IPS DF 6.9 (cell line): ENCODE data around the gene CCSAP.

Experiments used
- DNase-seq: peaks from one replicate; pipeline ENCODE4 v3.0.0-alpha.2; 2013; ENCODE audit warnings: low read depth, low spot score
- H3K27ac ChIP-seq: one replicate; pipeline ENCODE4 v1.5.1; 2013; ENCODE audit warnings: low read length, control low read depth
- H3K27me3 ChIP-seq: 2 replicates; pipeline ENCODE4 v1.6.1; 2013; ENCODE audit warnings: mild to moderate bottlenecking, low read length; ENCODE audit not compliant: control insufficient read depth, insufficient read depth
- H3K36me3 ChIP-seq: 2 replicates; pipeline ENCODE4 v1.6.1; 2013; ENCODE audit warnings: low read length; ENCODE audit not compliant: control insufficient read depth, insufficient read depth
- H3K4me1 ChIP-seq: 2 replicates; pipeline ENCODE4 v1.6.1; 2013; ENCODE audit warnings: low read length; ENCODE audit not compliant: control insufficient read depth, insufficient read depth
- H3K4me3 ChIP-seq: 2 replicates; pipeline ENCODE4 v1.5.1; 2013; ENCODE audit warnings: mild to moderate bottlenecking, low read length
- H3K9me3 ChIP-seq: 2 replicates; pipeline ENCODE4 v1.6.1; 2013; ENCODE audit warnings: low read length, inconsistent platforms; ENCODE audit not compliant: control insufficient read depth, insufficient read depth
- WGBS: extraction: QIAGEN DNeasy Blood & Tissue Kit; methylation state at CpG from one replicate; pipeline ENCODE4 v1.1.7; 2013; ENCODE audit warnings: mixed read lengths, missing lambda C conversion rate; ENCODE audit not compliant: insufficient read length, insufficient coverage; 5-methylcytosine and 5-hydroxymethylcytosine counted together

The CCSAP gene

DNA sequence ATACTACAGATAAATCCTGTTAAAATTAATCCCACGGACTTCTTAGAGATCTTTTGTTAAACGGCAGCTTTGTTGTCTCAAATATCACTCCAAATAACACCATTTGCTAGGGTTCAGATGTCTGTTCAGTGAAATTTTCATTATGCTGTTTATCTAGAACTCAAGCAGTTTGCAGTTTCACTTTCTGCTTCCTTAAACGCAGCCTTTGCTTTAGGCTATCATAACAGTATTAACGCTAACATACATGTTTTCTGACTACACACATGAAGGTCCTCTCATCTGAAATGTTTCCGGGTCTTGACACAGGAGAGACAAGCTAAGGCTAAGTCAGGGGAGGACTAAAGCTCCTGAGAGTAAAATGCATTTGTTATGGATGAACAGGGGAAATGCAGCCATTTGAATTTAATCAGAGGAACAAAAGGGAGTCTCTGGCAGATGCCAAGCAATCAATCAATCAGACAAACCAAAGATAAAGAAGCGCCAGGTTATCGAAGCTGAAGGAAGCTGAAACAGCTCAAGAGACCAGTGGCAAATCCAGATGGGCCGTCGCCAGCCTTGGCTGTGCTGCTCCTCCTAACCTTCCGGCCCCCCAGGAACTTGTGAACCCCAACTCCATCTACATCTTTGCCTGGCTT, 16.9 kb downstream of the CCSAP start:
- Histone ChIP-seq H3K36me3 (no peaks in the 10 kb centered on the region; the same call in 1 of the 2 replicates), H3K4me3 (no peak overlapping the region)

DNA sequence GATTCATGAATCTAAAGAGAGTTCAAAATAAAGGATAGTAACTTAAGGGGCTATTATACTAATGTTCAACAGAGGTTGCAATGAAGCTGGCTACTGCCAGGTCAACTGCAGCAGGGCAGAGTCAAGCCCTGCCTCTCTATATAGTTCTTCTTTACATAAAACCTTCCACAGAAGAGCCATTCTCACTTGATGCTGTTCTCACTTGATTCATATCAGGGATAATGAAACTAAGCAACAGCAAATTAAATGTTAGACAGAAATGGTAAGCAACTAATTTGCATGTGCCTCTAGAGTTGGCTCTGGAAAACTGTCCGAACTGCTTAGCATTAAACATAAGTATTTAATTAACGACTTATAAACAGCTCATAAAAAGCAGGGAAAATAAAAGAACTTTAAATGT, 17.4 kb downstream of the CCSAP start:
- H3K27me3 ChIP-seq = no peaks in the 10 kb centered on the region
- WGBS = no CpG with 5 or more reads among the region's 2 CpGs
- H3K27ac ChIP-seq = no peak overlapping the region
- DNase-seq = no peak
- no peaks in the 10 kb centered on the region for H3K4me1 ChIP-seq
- no peaks in the 10 kb centered on the region; the same call in 1 of the 2 replicates for H3K36me3 ChIP-seq
- no peak overlapping the region for H3K4me3 ChIP-seq
- no peaks in the 10 kb centered on the region for H3K9me3 ChIP-seq

More for the DNA sequence above, 16.9 kb downstream of the CCSAP start:
- WGBS = no CpG with 5 or more reads among the region's 10 CpGs
- no peaks in the 10 kb centered on the region for H3K4me1 ChIP-seq
- H3K27me3 ChIP-seq = no peaks in the 10 kb centered on the region
- no peak overlapping the region for H3K27ac ChIP-seq
- DNase-seq = no peak
- no peaks in the 10 kb centered on the region for H3K9me3 ChIP-seq

DNA sequence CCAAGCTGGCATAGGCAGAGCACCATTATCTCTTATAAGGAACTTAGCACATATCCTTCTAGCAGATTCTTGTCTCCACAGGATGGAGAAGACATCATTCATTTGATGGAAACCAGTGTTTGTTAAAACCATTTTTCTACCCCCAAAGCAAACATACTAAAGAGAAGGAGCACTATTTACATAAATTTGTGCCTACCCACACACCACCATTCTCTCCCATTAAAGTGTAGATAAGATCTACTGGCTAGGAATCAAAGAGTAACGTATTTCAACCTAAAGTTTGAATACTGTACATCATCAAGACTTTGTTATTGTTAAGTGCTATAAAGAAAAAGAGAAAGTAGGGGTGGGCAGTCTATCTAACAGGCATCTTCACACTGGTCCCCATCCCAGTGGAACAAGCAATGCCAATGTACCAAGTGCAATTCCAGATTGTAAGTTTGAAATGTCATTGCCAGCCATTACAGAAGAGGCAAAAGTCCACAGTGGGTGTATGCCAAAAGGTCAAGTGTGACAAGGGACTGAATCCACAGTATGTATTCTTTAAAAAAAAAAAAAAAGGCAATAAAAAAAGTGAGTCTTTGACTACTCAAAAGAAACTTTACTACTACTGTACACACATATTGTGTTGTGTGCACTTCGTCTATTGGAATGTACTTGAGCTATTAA, 18.8 kb downstream of the CCSAP start:
- WGBS = no CpG with 5 or more reads among the region's 2 CpGs
- H3K36me3 ChIP-seq = no peaks in the 10 kb centered on the region; the same call in 1 of the 2 replicates
- no peak overlapping the region for H3K4me3 ChIP-seq
- DNase-seq = no peak
- H3K4me1 ChIP-seq = no peaks in the 10 kb centered on the region
- no peaks in the 10 kb centered on the region for H3K9me3 ChIP-seq
- no peaks in the 10 kb centered on the region for H3K27me3 ChIP-seq
- H3K27ac ChIP-seq = no peak overlapping the region

DNA sequence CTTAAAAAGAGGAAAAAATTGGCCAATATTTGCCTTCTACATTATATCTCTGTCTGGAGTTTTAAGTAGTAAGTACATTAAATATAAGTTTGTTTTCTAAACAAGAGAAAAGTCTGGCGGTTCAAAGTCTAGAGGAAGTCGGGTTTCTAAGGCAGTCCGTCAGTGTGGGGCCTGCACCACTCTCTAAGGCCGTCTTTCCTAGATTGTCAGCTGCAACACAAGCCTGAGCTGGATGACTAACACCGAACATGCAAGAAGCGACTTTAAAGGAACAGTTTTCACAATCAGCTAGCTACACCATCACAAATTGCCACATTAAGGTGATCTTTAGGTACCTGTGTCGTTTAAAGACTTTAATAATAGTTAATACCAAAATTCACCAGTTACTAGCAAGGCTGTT, 19.6 kb downstream of the CCSAP start:
- no CpG with 5 or more reads among the region's 7 CpGs for WGBS
- H3K9me3 ChIP-seq = no peaks in the 10 kb centered on the region
- no peak for DNase-seq
- H3K4me3 ChIP-seq = no peak overlapping the region
- no peaks in the 10 kb centered on the region for H3K27me3 ChIP-seq
- no peaks in the 10 kb centered on the region for H3K4me1 ChIP-seq
- H3K27ac ChIP-seq = no peak overlapping the region
- H3K36me3 ChIP-seq = no peaks in the 10 kb centered on the region; the same call in 1 of the 2 replicates

DNA sequence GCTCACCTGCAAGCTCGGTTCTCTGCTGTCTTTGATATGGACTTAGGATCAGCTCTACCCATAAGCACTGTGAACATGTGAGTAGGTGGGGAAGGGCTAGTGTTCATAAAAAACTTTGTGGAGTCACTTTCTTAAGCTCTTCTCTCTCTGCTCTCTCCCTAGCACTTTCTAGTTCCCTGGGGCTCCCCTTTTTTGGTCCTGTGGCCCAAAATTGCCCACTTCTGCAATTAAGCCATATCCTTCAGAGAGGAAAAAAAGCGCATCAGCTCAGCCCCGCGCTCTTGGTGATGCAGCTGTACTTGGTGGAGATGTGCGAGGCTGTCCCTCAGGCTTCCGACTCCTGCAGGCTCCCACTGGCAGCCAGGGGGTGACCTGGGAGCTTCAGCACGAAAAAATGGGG, 23.4 kb downstream of the CCSAP start:
- Histone ChIP-seq H3K4me1 (no peaks in the 10 kb centered on the region), H3K36me3 (no peaks in the 10 kb centered on the region; the same call in 1 of the 2 replicates), H3K4me3 (no peak overlapping the region), H3K27me3 (no peaks in the 10 kb centered on the region), H3K27ac (no peak overlapping the region), H3K9me3 (no peaks in the 10 kb centered on the region)
- no peak for DNase-seq
- WGBS = no CpG with 5 or more reads among the region's 7 CpGs

DNA sequence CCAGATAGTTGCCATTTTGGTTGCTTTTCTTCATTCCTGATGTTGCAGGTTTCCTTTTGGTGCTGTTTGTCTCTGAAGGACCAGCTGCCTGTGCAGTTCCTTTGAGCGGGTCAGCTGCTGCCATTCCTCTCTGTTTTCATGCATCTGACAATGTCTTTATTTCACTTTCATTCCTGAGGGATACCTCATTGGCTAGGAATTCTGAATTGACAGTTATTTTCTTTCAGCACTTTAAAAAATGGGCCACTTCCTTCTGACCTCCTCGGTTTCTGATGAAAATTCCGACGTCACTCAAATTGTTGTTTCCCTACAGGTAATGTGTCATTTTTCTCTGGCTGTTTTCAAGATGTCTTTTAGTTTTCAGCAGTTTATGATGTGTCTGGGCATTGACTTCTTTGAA, 24.8 kb downstream of the CCSAP start:
- no peak for DNase-seq
- no CpG with 5 or more reads among the region's 4 CpGs for WGBS
- Histone ChIP-seq H3K27me3 (no peaks in the 10 kb centered on the region), H3K27ac (no peak overlapping the region), H3K9me3 (no peaks in the 10 kb centered on the region), H3K36me3 (no peaks in the 10 kb centered on the region; the same call in 1 of the 2 replicates), H3K4me1 (no peaks in the 10 kb centered on the region), H3K4me3 (no peak overlapping the region)

DNA sequence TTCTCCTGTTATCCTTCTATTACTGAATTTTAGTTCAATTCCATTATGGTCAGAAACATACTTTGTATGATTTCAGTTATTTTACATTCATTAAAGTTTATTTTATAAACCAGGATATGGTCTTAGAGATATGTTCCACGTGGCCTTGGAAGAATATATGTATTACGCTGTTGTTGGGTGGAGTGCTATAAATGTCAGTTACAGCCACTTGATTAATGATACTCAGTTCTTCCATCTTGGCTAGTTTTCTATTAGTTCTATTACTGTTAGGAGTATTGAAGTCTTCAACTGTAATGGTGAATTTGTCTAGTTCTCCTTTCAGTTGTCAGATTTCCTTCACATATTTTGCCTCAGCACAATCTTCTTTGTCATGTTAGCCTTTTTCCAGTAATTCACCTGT, 26.7 kb downstream of the CCSAP start:
- WGBS = no CpG with 5 or more reads among the region's 2 CpGs
- Histone ChIP-seq H3K36me3 (no peaks in the 10 kb centered on the region), H3K27ac (no peak overlapping the region), H3K4me3 (no peak overlapping the region), H3K27me3 (no peaks in the 10 kb centered on the region), H3K9me3 (no peaks in the 10 kb centered on the region), H3K4me1 (no peaks in the 10 kb centered on the region)
- DNase-seq = no peak

DNA sequence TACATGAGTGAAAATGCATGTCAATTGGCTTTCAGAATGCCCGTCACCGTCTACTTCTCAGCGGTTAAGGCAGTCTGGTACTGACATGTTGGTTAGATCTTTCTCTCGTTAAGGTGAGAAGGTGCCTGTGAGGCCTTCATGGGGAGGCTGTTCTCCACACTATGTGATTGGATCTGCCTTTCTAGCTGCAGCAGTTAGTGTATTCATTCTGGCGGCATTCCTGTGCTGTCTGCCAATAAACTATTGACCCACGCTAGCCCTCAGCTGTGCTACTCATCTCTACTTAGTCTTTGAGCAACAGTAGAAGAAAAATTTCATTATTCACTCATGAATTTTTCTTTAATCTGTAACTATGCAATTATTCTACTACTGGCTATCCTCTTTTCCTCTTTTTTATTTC, 32.0 kb downstream of the CCSAP start:
- no CpG with 5 or more reads among the region's 6 CpGs for WGBS
- H3K27me3 ChIP-seq = no peaks in the 10 kb centered on the region
- H3K36me3 ChIP-seq = no peaks in the 10 kb centered on the region
- H3K27ac ChIP-seq = no peak overlapping the region
- H3K4me1 ChIP-seq = no peaks in the 10 kb centered on the region
- no peak overlapping the region for H3K4me3 ChIP-seq
- H3K9me3 ChIP-seq = no peaks in the 10 kb centered on the region
- DNase-seq = no peak

DNA sequence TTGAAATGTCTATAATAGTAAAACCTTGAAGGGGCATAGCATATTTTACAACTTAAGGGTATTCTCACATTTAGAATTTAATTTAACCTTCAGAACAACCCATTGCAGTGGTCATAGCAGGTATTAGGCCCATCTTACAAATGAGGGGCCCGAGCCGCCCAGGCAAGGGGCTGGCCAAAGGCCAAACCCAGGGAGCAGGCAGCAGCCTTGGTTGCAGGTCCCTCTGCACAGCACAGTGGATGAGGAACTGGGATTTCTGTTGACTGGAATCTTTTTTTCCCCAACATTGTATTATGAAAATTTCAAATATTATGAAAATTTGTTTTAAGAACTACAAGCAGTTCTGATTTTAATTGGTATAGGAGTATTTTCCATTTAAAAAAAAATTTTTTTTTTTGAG, 33.2 kb downstream of the CCSAP start:
- H3K36me3 ChIP-seq = no peaks in the 10 kb centered on the region
- no peaks in the 10 kb centered on the region for H3K4me1 ChIP-seq
- H3K27me3 ChIP-seq = no peaks in the 10 kb centered on the region
- H3K4me3 ChIP-seq = no peak overlapping the region
- no CpG with 5 or more reads among the region's 2 CpGs for WGBS
- no peak overlapping the region for H3K27ac ChIP-seq
- H3K9me3 ChIP-seq = no peaks in the 10 kb centered on the region
- DNase-seq = no peak

DNA sequence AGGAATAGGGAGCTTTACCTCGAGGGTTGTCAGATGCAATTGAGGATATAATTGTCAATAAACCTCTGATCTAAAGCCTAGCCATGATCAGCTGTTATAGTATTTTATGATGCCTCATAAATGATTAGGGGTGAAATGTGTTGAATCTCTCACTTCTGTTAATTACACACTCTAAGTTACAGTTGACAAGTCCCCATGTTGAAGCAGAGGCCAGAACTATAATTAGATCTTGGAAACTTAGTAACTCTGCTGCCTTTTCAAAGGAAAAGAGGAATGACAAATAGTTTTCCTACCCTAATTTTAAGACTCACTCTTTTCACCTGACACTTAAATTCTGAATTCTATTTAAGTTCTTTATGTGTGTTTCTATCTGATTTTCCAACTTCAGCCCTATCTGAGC, 33.8 kb downstream of the CCSAP start:
- Histone ChIP-seq H3K36me3 (no peaks in the 10 kb centered on the region), H3K4me1 (no peaks in the 10 kb centered on the region), H3K27ac (no peak overlapping the region), H3K9me3 (no peaks in the 10 kb centered on the region), H3K27me3 (no peaks in the 10 kb centered on the region), H3K4me3 (no peak overlapping the region)
- no peak for DNase-seq
- WGBS = no CpG with 5 or more reads among the region's 1 CpG

DNA sequence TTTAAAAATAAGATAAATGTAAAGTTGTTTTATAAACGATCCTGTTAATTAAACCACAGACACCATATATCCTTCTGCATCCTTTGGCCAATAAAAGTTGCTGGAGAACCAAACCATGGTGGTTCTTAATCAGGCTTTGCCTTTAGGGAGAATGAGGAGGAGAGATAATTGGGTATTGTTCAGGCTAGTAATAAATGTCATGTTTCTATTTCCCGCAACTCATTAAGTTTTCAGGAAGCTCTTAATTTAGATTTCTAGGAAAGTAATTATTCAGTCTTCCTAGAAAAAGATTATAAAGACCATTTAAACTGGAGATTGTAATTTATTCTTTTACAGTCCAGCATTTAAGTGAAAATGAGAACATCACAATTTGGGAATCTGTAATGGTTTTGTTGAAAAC, 37.5 kb downstream of the CCSAP start:
- Histone ChIP-seq H3K4me1 (no peaks in the 10 kb centered on the region), H3K27me3 (no peaks in the 10 kb centered on the region), H3K9me3 (no peaks in the 10 kb centered on the region), H3K36me3 (no peaks in the 10 kb centered on the region), H3K27ac (no peak overlapping the region), H3K4me3 (no peak overlapping the region)
- DNase-seq = no peak
- no CpG with 5 or more reads among the region's 2 CpGs for WGBS
